COLO829 (cell line): ENCODE data around the gene SMIM3.
"Not testable (repeated sequence)": the region's sequence is repeated elsewhere in the genome, so short reads cannot be mapped to it uniquely, and the experiment has no call there.

Source experiments
- DNase-seq: peaks from one replicate; pipeline ENCODE4 v3.0.0; 2012; ENCODE audit warnings: low spot score

The SMIM3 gene

GRCh38 chr5:150778517-150779396 is at the start of gene SMIM3:
TSS of gene SMIM3 (plus strand) at chr5:150778757. CDS start at chr5:150795441, 16,684 bp downstream.
- DNase-seq: peak; percentile 13

GRCh38 chr5:150729859-150730258 is 48.7 kb upstream of the SMIM3 start:
- DNase-seq: no peak

- no peak for DNase-seq
Observed at GRCh38 chr5:150731669-150732242, 46.8 kb upstream of the SMIM3 start.

GRCh38 chr5:150734579-150735384 is 43.8 kb upstream of the SMIM3 start:
- DNase-seq: no peak

GRCh38 chr5:150738862-150739261 is 39.7 kb upstream of the SMIM3 start:
- DNase-seq: no peak

GRCh38 chr5:150740992-150741391 is 37.6 kb upstream of the SMIM3 start:
- no peak for DNase-seq

- not testable (repeated sequence) for DNase-seq
Observed at GRCh38 chr5:150742455-150743141, 36.0 kb upstream of the SMIM3 start.

- not testable (repeated sequence) for DNase-seq
Observed at GRCh38 chr5:150743142-150743488, 35.4 kb upstream of the SMIM3 start.

- DNase-seq: no peak
Observed at GRCh38 chr5:150750469-150750868, 28.1 kb upstream of the SMIM3 start.

GRCh38 chr5:150751096-150751891 is 27.3 kb upstream of the SMIM3 start:
- peak; percentile 8 for DNase-seq

GRCh38 chr5:150753463-150753862 is 25.1 kb upstream of the SMIM3 start:
- DNase-seq: no peak

- no peak for DNase-seq
Observed at GRCh38 chr5:150753863-150754262, 24.7 kb upstream of the SMIM3 start.

GRCh38 chr5:150757087-150757649 is 21.4 kb upstream of the SMIM3 start:
- DNase-seq: no peak

GRCh38 chr5:150758203-150758530 is 20.4 kb upstream of the SMIM3 start:
- no peak for DNase-seq

GRCh38 chr5:150758531-150759333 is 19.8 kb upstream of the SMIM3 start, which contains the start of gene DCTN4:
TSS of gene DCTN4 (minus strand) at chr5:150759017. CDS start at chr5:150758993, 24 bp downstream.
- peak; percentile 90 for DNase-seq

- DNase-seq: no peak
Observed at GRCh38 chr5:150759334-150759583, 19.3 kb upstream of the SMIM3 start.

GRCh38 chr5:150762211-150762610 is 16.3 kb upstream of the SMIM3 start:
- no peak for DNase-seq

- DNase-seq: no peak
Observed at GRCh38 chr5:150763023-150763769, 15.4 kb upstream of the SMIM3 start.

- no peak for DNase-seq
Observed at GRCh38 chr5:150764530-150764929, 14.0 kb upstream of the SMIM3 start.
